ENCODE results near the gene KCNF1. TPM values are rescaled to one million over a fixed set of nuclear protein-coding genes. Genes with fewer than 3 reads are reported as not detected.

Gene KCNF1
- total and polyA plus RNA-seq, 11 donors: 0.20 to 0.36 (median 0.23) TPM; not detected in 5

DNA sequence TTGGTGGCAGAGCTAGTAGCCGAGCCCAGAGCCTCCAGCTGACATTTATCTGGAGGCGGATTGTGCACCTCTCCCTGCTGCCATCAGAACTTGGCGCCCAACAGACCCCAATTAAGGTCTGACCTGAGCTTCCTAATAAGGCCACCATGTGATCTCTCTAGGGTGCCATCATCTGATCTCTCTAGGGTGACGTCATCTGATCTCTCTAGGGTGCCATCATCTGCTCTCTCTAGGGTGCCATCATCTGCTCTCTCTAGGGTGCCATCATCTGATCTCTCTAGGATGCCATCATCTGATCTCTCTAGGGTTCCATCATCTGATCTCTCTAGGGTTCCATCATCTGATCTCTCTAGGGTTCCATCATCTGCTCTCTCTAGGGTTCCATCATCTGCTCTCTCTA, 6.2 kb downstream of the KCNF1 start:
- Histone ChIP-seq H3K4me1 (peaks cover 0 to 16% (median 0%) of the 10 kb centered on the region in 12 donors), H3K9me3 (no peaks in the 10 kb centered on the region), H3K27me3 (peaks cover under 1 to 27% (median 4%) of the 10 kb centered on the region in 9 donors), H3K27ac (no peak overlapping the region), H3K36me3 (no peaks in the 10 kb centered on the region), H3K4me3 (no peak overlapping the region)
- DNase-seq (no peak), ATAC-seq (no peak)
- WGBS, 4 donors: 78 to 94% (median 92%) methylated on average over 4 of the region's 4 CpGs
- no peak for TF ChIP-seq POLR2A (IDR thresholded peaks at IDR 0.05)
- TF ChIP-seq, protein P1, sequence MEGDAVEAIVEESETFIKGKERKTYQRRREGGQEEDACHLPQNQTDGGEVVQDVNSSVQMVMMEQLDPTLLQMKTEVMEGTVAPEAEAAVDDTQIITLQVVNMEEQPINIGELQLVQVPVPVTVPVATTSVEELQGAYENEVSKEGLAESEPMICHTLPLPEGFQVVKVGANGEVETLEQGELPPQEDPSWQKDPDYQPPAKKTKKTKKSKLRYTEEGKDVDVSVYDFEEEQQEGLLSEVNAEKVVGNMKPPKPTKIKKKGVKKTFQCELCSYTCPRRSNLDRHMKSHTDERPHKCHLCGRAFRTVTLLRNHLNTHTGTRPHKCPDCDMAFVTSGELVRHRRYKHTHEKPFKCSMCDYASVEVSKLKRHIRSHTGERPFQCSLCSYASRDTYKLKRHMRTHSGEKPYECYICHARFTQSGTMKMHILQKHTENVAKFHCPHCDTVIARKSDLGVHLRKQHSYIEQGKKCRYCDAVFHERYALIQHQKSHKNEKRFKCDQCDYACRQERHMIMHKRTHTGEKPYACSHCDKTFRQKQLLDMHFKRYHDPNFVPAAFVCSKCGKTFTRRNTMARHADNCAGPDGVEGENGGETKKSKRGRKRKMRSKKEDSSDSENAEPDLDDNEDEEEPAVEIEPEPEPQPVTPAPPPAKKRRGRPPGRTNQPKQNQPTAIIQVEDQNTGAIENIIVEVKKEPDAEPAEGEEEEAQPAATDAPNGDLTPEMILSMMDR (IDR thresholded peaks at IDR 0.05): no peak
- intact Hi-C loops (cut with DNase I): loop anchor here in 7 of 10 donors (10.0 kb wide), 2 partner anchors 83 to 207 kb away; no protein-coding TSS in a partner anchor

DNA sequence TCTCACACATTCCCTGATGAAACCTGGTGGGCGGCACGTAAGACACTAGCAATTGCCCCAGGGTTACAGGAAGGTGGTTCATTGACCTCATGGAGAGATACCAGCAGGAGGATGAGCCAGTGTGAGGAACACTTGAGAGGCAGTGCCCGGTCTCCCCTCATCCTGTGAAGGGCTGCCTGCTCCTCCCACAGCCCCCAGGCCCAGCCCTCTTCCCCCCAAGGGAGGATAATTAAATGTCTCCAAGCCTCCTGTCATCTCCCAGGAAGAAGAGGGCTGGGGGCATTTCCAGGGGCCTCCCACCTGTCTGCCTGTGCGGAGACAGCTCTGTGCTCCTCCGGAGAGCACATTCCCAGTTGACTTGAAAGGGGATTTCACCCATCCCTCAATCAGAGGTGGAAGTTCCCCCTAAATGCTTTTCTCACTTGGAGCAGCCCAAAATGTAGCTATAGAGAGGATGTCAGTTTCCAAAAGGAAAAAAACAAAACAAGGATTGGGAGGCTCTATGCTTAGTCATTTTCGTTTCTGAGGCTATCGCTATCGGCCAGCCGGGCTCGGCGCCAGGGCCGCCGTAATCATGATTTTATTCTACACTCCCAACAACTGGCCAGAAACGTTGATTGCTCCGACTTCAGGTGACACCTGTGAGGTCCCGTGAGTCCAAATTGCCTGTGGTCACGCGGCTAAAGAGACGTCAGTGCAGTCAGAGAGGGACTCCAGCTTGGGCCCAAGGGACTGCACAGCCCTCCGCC, 7.1 kb downstream of the KCNF1 start:
- 43 to 60% (median 46%) methylated on average over 20 of the region's 20 CpGs for WGBS, 4 donors
- peaks cover 0 to 18% (median 0%) of the 10 kb centered on the region in 9 donors for H3K27me3 ChIP-seq
- H3K4me1 ChIP-seq: peaks cover 0 to 14% (median 0%) of the 10 kb centered on the region in 12 donors
- H3K27ac ChIP-seq: no peak overlapping the region
- ATAC-seq (peak in 3 of 4 donors; percentile 8 to 28 (median 18)), DNase-seq (peak in 1 of 5 donors; percentile 39)
- intact Hi-C loops (cut with DNase I): loop anchor here in 7 of 10 donors (10.0 kb wide), 2 partner anchors 84 to 206 kb away; no protein-coding TSS in a partner anchor
- H3K36me3 ChIP-seq: no peaks in the 10 kb centered on the region
- H3K9me3 ChIP-seq: no peaks in the 10 kb centered on the region
- no peak for TF ChIP-seq POLR2A (IDR thresholded peaks at IDR 0.05)
- TF ChIP-seq, protein P1 (IDR thresholded peaks at IDR 0.05): no peak
- H3K4me3 ChIP-seq: peak overlapping the region in 5 of 12 donors; percentile 6 to 37 (median 19)

DNA sequence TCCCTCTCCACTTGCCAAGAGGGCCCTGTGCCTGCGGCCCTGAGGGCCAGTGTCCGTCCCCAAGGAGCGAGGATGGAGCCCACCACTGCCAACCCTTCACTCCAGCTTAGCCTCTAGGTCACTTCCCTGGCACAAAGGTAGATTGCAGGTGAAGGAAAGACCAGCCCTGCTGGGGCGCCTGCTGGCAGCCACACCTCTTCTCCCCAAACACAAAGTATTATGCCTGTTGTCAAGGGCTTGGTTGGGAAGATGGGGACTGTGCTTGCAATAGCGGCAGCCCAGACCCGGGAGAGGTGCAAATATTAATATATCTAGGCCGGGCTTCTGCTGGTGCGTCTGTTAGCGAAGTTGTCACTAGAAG, 7.7 kb downstream of the KCNF1 start:
- TF ChIP-seq, protein P1 (IDR thresholded peaks at IDR 0.05): no peak
- TF ChIP-seq POLR2A (IDR thresholded peaks at IDR 0.05): no peak
- Histone ChIP-seq H3K36me3 (no peaks in the 10 kb centered on the region), H3K4me1 (peaks cover 0 to 10% (median 0%) of the 10 kb centered on the region in 12 donors), H3K27ac (no peak overlapping the region), H3K9me3 (no peaks in the 10 kb centered on the region), H3K27me3 (peaks cover 0 to 12% (median 0%) of the 10 kb centered on the region in 9 donors), H3K4me3 (peak overlapping the region in 5 of 12 donors; percentile 6 to 37 (median 19))
- intact Hi-C loops (cut with DNase I): loop anchor here in 7 of 10 donors (10.0 kb wide), 2 partner anchors 85 to 205 kb away; no protein-coding TSS in a partner anchor
- WGBS, 4 donors: 74 to 86% (median 75%) methylated on average over 9 of the region's 9 CpGs
- ATAC-seq (no peak), DNase-seq (no peak)
